ENCODE results near the gene TBC1D5.

DNA sequence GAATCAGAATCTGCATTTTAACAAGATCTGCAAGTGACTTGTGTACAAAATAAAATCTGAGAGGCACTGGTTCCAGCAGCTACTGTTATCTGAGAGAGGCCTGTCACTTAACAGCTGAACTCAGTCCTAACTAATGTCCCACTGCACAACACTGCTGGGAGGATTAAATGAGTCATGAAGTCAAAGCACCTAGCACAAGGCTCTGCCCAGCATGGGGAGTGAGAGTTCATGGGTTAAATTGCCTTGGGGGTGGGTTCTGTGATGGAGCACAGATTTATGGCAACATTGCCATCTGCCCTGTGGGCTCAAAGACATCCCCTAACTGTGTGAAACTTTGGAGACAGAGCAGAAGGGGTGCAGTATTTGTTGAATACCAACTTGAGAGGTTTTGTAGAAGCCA, 606.7 kb downstream of the TBC1D5 start:
- TF ChIP-seq, protein P1, sequence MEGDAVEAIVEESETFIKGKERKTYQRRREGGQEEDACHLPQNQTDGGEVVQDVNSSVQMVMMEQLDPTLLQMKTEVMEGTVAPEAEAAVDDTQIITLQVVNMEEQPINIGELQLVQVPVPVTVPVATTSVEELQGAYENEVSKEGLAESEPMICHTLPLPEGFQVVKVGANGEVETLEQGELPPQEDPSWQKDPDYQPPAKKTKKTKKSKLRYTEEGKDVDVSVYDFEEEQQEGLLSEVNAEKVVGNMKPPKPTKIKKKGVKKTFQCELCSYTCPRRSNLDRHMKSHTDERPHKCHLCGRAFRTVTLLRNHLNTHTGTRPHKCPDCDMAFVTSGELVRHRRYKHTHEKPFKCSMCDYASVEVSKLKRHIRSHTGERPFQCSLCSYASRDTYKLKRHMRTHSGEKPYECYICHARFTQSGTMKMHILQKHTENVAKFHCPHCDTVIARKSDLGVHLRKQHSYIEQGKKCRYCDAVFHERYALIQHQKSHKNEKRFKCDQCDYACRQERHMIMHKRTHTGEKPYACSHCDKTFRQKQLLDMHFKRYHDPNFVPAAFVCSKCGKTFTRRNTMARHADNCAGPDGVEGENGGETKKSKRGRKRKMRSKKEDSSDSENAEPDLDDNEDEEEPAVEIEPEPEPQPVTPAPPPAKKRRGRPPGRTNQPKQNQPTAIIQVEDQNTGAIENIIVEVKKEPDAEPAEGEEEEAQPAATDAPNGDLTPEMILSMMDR (IDR thresholded peaks at IDR 0.05) = no peak
- no peak for TF ChIP-seq EZH2 (IDR thresholded peaks at IDR 0.05)

Measured in neural progenitor cell (in vitro differentiated cells).